ENCODE data around the gene PTPRD. TPM values are rescaled to one million over a fixed set of nuclear protein-coding genes. Genes with fewer than 3 reads are reported as not detected.

PTPRD gene
- total RNA-seq, 3 donors from 2014 or later = 2.9 to 5.4 (median 3.6) TPM

- TF ChIP-seq POLR2AphosphoS5 (IDR thresholded peaks at IDR 0.05) (no peak), POLR2A (IDR thresholded peaks at IDR 0.05) (no peak), CTCF (IDR thresholded peaks at IDR 0.05) (no peak)
- H3K4me3 ChIP-seq = no peak overlapping the region
- no peak for DNase-seq (ENCODE audit: low spot score in 2 of 2)
- H3K9me3 ChIP-seq = peaks cover 0 to under 1% of the 10 kb centered on the region in 2 donors
- intact Hi-C loops (cut with DNase I; ENCODE audit: low total_unique reads) = no loop called here
- no peaks in the 10 kb centered on the region for H3K27me3 ChIP-seq
- no peak overlapping the region for H3K27ac ChIP-seq
- no peaks in the 10 kb centered on the region for H3K36me3 ChIP-seq
- no peaks in the 10 kb centered on the region for H3K4me1 ChIP-seq
These were observed 2342.6 kb downstream of the PTPRD start for GRCh38 chr9:8270235-8270634.

GRCh38 chr9:8268881-8269280 lies 2343.9 kb downstream of the PTPRD start:
- intact Hi-C loops (cut with DNase I; ENCODE audit: low total_unique reads) = no loop called here
- no peaks in the 10 kb centered on the region for H3K9me3 ChIP-seq
- TF ChIP-seq CTCF (IDR thresholded peaks at IDR 0.05) = no peak
- no peak for TF ChIP-seq POLR2AphosphoS5 (IDR thresholded peaks at IDR 0.05)
- TF ChIP-seq POLR2A (IDR thresholded peaks at IDR 0.05) = no peak
- no peak overlapping the region for H3K4me3 ChIP-seq
- DNase-seq (ENCODE audit: low spot score in 2 of 2) = no peak
- no peak overlapping the region for H3K27ac ChIP-seq
- no peaks in the 10 kb centered on the region for H3K27me3 ChIP-seq
- no peaks in the 10 kb centered on the region for H3K4me1 ChIP-seq
- no peaks in the 10 kb centered on the region for H3K36me3 ChIP-seq

- DNase-seq (ENCODE audit: low spot score in 2 of 2) = no peak
- intact Hi-C loops (cut with DNase I; ENCODE audit: low total_unique reads) = no loop called here
- no peaks in the 10 kb centered on the region for H3K27me3 ChIP-seq
- TF ChIP-seq POLR2AphosphoS5 (IDR thresholded peaks at IDR 0.05) (no peak), POLR2A (IDR thresholded peaks at IDR 0.05) (no peak), CTCF (IDR thresholded peaks at IDR 0.05) (no peak)
- H3K4me1 ChIP-seq = no peaks in the 10 kb centered on the region
- H3K27ac ChIP-seq = no peak overlapping the region
- no peaks in the 10 kb centered on the region for H3K36me3 ChIP-seq
- H3K4me3 ChIP-seq = no peak overlapping the region
- H3K9me3 ChIP-seq = no peaks in the 10 kb centered on the region
These were observed 2344.5 kb downstream of the PTPRD start for GRCh38 chr9:8268216-8268878.

- intact Hi-C loops (cut with DNase I; ENCODE audit: low total_unique reads) = no loop called here
- no peaks in the 10 kb centered on the region for H3K9me3 ChIP-seq
- no peak overlapping the region for H3K4me3 ChIP-seq
- H3K36me3 ChIP-seq = no peaks in the 10 kb centered on the region
- no peak for TF ChIP-seq CTCF (IDR thresholded peaks at IDR 0.05)
- no peak for TF ChIP-seq POLR2AphosphoS5 (IDR thresholded peaks at IDR 0.05)
- TF ChIP-seq POLR2A (IDR thresholded peaks at IDR 0.05) = no peak
- DNase-seq (ENCODE audit: low spot score in 2 of 2) = no peak
- no peak overlapping the region for H3K27ac ChIP-seq
- no peaks in the 10 kb centered on the region for H3K4me1 ChIP-seq
- H3K27me3 ChIP-seq = no peaks in the 10 kb centered on the region
These were observed 2345.2 kb downstream of the PTPRD start for GRCh38 chr9:8267636-8268035.

- no peaks in the 10 kb centered on the region for H3K4me1 ChIP-seq
- intact Hi-C loops (cut with DNase I; ENCODE audit: low total_unique reads) = no loop called here
- no peaks in the 10 kb centered on the region for H3K9me3 ChIP-seq
These were observed 2345.9 kb downstream of the PTPRD start for GRCh38 chr9:8266861-8267260.

More at GRCh38 chr9:8266861-8267260, 2345.9 kb downstream of the PTPRD start:
- no peak for DNase-seq (ENCODE audit: low spot score in 2 of 2)
- Histone ChIP-seq H3K36me3 (no peaks in the 10 kb centered on the region), H3K27me3 (no peaks in the 10 kb centered on the region), H3K4me3 (no peak overlapping the region), H3K27ac (no peak overlapping the region)
- TF ChIP-seq POLR2A (IDR thresholded peaks at IDR 0.05) = no peak
- TF ChIP-seq CTCF (IDR thresholded peaks at IDR 0.05) = no peak
- no peak for TF ChIP-seq POLR2AphosphoS5 (IDR thresholded peaks at IDR 0.05)
